ENCODE data around the gene SCOC.

- TF ChIP-seq CTCF (IDR thresholded peaks at IDR 0.05 in 2 of 3, conservative IDR thresholded peaks at IDR 0.05 in 1 of 3; ENCODE audit: insufficient read depth in 2 of 3, low read depth in 1 of 3, low read length in 3 of 3) (no peak), ADNP (tag; IDR thresholded peaks at IDR 0.05) (no peak), ZBTB11 (CRISPR knock-in tag; IDR thresholded peaks at IDR 0.05) (no peak), USF2 (CRISPR knock-in tag; IDR thresholded peaks at IDR 0.05) (no peak), SP1 (CRISPR knock-in tag; IDR thresholded peaks at IDR 0.05) (no peak), ZBTB34 (CRISPR knock-in tag; IDR thresholded peaks at IDR 0.05) (no peak), ARNT (IDR thresholded peaks at IDR 0.05) (no peak), CLOCK (CRISPR knock-in tag; IDR thresholded peaks at IDR 0.05; ENCODE audit: borderline replicate concordance) (no peak), NFXL1 (CRISPR knock-in tag; IDR thresholded peaks at IDR 0.05) (no peak), ZNF780A (CRISPR knock-in tag; IDR thresholded peaks at IDR 0.05) (no peak)
Observed at GRCh38 chr4:140342620-140343019, 30.8 kb upstream of the SCOC start.
